ENCODE data around the gene PGAM1.

DNA sequence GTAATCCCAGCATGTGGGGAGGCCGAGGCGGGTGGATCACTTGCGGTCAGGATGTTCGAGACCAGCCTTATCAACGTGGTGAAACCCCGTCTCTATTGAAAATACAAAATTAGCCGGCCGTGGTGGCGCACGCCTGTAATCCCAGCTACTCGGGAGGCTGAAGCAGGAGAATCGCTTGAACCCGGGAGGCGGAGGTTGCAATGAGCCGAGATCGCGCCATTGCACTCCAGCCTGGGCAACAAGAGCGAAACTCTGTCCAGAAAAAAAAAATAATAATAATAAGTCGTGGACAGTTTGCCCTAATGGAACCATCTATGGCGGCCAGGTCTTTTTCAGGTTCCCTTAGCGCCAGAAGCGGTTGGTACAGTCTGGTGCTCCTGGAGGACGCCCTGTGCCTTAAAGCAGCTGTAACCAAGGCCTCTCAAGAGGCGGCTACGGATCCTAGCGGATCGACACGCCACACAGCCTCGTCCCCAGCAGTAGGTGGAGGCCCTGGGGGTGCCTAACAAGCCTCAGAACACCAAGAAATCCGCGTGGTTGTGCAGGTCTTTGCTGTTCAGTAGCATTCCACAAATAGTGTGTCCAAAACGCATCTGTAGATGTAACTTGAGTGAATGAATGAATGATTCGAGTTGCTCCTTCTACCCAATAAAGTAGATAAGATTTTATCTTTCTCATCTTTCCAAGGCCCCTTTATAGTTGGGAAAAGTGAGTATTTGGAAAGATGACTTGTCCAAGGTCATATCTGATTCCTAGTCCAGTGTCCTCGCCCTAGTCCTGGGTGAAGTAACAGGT, 982 bp downstream of the PGAM1 start:
- TF ChIP-seq CTCF (IDR thresholded peaks at IDR 0.05; ENCODE audit: low read length) (no peak), EZH2 (IDR thresholded peaks at IDR 0.05; ENCODE audit: borderline replicate concordance, low read length) (no peak)

All from OCI-LY1 (cell line).